Ammon's horn (tissue), 1 donor: ENCODE data around the gene PDIA5.
"Not testable (repeated sequence)": the region's sequence is repeated elsewhere in the genome, so short reads cannot be mapped to it uniquely, and the experiment has no call there.

Source experiments
- DNase-seq: peaks from one replicate; pipeline ENCODE4 v3.0.0-alpha.2; 2016; ENCODE audit warnings: low spot score

Gene PDIA5

DNA sequence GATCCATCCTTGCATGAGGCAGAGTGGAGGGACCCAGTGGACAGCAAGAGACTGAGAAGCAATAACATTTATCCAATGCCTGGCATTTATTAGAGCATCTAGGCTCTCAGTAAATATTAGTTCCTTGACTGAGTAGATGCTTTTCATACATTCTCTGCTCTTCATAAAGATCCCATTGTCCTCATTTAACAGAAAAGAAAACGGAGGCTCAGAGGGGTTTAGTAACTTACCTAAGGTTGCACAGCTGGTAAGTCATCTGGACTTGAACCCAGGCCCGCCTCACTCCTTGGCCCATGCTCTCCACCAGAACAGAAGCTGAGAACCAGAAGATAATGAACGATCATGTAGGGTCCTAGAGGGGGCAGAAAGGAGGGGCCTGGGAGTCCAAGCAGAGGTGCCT lies 82.7 kb downstream of the PDIA5 start:
- DNase-seq: no peak

GRCh38 chr3:123150449-123151215 lies 83.8 kb downstream of the PDIA5 start:
- DNase-seq: no peak

- DNase-seq: no peak
These were observed 84.5 kb downstream of the PDIA5 start for GRCh38 chr3:123151251-123151705.

- DNase-seq: not testable (repeated sequence)
These were observed 85.1 kb downstream of the PDIA5 start for GRCh38 chr3:123151853-123152420.

- DNase-seq: peak; percentile 67
These were observed 85.9 kb downstream of the PDIA5 start for GRCh38 chr3:123152687-123153086.

DNA sequence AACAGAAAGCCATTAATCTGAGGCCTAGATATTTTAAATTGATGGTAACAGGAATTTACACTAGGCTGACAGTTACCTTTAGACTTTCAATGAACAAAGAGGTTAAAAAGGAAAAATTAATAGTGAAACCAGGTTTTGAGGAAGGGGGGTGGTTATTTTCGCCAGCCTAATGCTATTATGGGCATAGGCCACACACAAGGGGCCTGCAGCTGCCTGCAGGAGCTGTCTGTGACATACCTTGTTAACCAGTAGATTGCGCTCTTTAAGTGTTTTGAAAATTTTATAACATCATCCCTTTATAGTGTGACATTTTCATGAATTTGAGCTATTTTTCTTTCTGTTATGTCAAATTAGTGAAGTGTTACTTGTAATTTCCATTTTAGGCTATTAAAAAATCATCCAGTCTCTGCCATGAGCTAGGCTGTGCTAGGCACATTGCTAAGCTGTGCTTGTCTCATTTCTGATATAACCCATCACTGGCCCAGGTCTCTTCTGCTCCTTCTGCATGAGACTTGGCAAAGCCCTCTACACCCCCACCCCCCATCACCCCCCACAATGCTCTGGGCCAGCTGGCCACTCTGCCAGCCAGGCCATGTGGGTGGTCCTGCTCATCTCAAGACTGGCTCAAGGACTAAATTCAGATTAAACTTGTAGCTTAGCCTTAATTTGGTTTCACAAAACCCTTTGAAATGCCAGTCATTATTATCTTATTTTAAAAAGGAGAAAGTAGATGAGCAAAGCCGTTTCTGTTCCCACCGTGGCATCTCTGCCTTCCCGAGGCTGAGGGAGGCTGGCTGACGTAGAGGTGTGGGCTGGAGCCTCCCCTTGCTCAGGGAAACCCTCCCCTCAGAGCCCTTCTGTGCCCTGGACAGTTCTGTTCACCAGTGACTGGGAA lies 86.5 kb downstream of the PDIA5 start:
- DNase-seq: no peak

- DNase-seq: peak; percentile 20
These were observed 87.5 kb downstream of the PDIA5 start for GRCh38 chr3:123154020-123154985.

- DNase-seq: no peak
These were observed 88.7 kb downstream of the PDIA5 start for GRCh38 chr3:123155471-123156011.

DNA sequence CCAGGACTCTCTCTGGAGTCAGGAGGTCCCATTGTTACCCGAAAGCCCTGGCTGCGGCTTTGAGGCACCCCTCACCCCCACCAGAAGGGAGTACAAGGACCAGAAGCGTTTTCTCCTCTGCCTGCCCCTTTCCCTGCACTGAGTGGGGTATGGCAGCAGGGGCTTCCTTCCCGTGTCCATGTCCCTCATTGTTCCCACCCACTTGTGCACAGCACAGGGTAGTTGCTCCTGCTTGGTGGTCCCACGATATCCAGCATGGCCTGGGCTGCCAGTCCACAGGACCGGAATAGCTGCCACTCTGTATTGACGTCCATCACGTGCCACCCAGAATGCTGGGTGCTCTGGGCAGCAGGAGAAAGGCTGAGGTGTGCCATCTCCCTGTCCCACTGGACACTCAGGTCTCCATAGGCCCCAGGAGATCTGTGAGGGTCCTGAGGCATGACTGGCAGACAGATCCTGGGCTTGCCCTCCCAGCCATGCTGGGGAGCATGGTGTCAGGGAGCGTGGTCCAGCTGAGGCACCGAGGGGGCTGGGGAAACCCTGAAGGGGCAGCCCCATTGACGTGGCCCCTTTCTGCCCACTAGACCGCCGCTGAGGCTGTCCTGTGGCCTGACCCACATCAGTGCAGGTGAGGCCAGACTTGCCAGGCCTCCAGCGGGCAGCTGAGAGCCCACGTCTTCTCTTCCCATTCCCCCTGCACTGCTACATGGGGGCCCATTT lies 89.6 kb downstream of the PDIA5 start:
- no peak for DNase-seq

GRCh38 chr3:123157209-123157597 lies 90.4 kb downstream of the PDIA5 start:
- DNase-seq: no peak

DNA sequence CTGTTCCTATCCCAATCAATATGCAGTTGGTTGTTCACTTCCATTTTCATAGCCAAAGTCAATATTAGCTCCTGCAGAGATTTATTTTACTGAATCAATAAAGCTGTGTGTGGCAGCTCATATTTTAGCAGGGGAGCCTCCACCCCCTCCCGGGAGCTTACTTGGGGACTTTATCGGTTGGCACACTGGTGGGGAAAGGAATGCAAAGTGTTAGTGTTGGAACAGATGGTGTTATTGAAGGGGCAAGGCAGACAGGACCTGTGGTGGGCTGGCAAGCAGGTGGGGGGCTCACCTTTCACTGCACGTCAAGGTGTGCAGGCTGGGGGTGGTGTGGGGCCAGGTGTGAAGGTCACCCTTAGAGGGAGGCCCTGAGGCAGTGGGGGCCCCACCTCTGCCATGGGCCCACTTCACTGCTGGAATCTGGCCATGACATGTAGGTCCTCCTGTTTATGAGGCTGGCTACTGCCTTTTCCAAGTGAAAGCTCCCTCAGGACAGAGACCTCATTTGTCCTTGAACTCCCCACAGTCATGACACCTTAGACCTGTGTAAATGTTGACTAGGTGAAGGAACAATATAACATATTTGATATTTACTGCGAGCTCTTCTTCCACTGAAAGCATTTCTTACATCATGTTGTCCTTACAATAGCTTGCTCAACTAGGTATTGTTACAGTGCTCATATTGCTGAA lies 90.9 kb downstream of the PDIA5 start:
- no peak for DNase-seq

DNA sequence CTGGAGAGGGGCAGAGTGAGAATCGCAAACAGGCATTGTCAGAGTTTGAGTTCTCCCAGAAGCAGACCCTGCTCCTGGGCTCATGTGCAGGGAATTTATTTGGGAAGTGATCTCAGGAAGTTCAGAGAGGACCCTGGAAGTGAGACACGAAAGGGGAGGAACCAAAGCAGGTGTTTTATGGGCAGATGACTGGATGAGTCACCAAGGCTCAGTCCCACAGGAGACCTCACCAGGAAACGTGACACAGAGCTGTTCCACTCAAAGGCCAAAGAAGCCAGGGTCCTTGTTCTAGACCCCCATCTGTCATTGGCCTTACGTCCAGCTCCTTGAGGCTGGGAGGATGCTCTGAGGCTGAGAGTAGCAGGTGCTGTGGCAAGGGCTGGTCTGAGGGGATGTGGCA lies 91.5 kb downstream of the PDIA5 start:
- no peak for DNase-seq

DNA sequence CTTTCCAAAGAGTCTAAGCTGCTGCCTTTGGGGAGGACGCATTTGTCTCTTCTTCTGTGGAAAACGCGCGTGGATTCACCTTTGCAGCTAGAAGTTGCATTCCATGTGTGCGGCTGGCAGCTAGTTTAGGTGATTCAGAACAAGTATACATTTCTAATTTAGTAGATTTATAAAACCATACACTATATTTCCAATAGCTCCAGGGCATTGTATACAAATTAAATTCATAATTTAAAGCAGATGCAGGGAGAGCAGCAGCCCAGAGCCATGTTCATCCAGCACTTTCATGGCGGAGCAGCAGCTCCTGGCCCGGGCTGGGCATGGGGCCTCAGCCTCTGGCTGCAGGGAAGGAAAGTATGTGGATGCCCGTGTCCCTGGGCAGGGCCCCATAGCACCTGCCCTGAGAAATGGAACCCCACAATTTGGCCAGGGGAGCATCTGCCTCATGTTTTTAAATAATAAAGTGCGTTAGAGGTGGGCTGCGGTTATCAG lies 92.1 kb downstream of the PDIA5 start:
- DNase-seq: no peak

DNA sequence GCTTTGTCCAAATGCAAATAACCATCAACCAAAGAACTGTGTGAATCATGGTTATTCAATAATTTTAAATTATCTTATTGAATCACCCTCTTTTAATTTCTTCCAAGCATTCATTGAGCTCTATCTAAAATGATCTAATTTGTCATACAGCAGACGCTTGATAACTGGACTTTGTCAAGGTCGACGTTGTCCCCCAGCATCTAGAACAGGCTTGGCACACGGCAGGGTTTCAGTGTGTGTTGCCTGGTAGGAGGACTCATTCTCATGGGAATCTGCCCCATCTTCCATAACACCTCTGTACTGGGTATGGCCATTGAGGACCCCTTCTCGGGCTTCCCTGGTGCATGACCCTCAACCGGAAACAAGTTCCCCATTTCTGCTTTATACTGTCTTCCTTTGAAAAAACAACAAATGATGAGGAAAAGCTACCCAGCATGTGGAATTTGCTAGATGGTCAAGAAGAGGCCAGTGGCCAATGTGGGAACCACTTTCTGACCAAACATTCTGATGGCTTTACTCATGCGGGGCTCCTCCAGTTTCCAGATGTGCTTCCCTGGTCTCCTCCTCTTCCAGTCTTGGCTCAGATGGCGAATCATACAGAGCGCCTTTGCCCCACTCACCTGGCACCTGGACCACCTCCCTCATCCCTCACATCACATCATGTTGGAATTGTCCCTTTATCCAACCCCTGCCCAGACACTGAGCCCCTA lies 93.3 kb downstream of the PDIA5 start:
- no peak for DNase-seq

- no peak for DNase-seq
These were observed 94.3 kb downstream of the PDIA5 start for GRCh38 chr3:123161167-123161566.

DNA sequence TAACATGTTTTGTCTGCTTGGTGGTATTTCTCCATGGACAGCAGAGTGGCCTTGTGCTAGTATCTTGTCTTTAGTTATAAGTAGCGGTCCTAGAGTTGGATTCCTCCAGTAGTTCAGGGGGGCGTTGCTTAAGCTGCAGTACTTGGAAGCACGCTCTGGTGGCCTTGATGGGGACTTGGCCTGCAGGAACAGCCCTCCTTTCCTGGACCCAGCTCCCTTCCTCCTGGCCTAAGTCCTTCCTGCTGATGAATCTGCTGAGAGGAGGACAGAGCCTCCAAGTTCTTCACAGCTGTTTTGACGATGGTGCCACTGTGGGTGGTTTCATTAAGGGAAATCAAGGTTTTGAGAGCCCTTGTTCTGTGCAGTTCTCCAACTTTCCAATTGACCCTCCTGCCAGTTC lies 96.3 kb downstream of the PDIA5 start:
- no peak for DNase-seq

- no peak for DNase-seq
These were observed 98.3 kb downstream of the PDIA5 start for GRCh38 chr3:123165163-123165562.

GRCh38 chr3:123167686-123168085 lies 100.9 kb downstream of the PDIA5 start:
- no peak for DNase-seq

- no peak for DNase-seq
These were observed 101.3 kb downstream of the PDIA5 start for GRCh38 chr3:123168122-123168521.
